Esophagus squamous epithelium (tissue), 5 donors: ENCODE measurements around the gene FOXP1. TPM values are rescaled to one million over a fixed set of nuclear protein-coding genes. Genes with fewer than 3 reads are reported as not detected.

Source experiments
- DNase-seq: peaks from one replicate; lab custom pipeline; 2025; lab: John Stamatoyannopoulos, UW
- H3K27ac ChIP-seq, 4 donors: fragments of 200-600 bp; sonication (generic); one replicate each; pipeline ENCODE4 v1.5.1; 2016 to 2019; ENCODE audit warnings: mild to moderate bottlenecking in 1 of 4
- H3K27me3 ChIP-seq, 4 donors: fragments of 200-600 bp; sonication (generic); 1 replicate in 3 of 4; 2 replicates in 1 of 4; pipeline versions ENCODE4 v1.5.1 to v1.6.0; 2017 to 2021; ENCODE audit warnings: antibody characterized with exemption in 1 of 4
- H3K36me3 ChIP-seq, 3 donors: fragments of 200-600 bp; sonication (generic); one replicate each; pipeline ENCODE4 v1.5.1; 2016 to 2019
- H3K4me1 ChIP-seq, 3 donors: fragments of 200-600 bp; sonication (generic); one replicate each; pipeline ENCODE4 v1.5.1; 2017 to 2019
- H3K4me3 ChIP-seq, 4 donors: fragments of 200-600 bp; sonication (generic); 1 replicate in 3 of 4; 2 replicates in 1 of 4; pipeline ENCODE4 v1.5.1; 2016 to 2019; ENCODE audit warnings: mild to moderate bottlenecking in 2 of 4, moderate library complexity in 1 of 4
- H3K9me3 ChIP-seq, 3 donors: fragments of 200-600 bp; sonication (generic); one replicate each; pipeline ENCODE4 v1.5.1; 2016 to 2019
- CTCF ChIP-seq, 6 experiments: fragments of 450-650 bp in 4 of 6; fragments of 200-600 bp in 2 of 6; sonication (generic) in 2 of 6; IDR thresholded peaks; one replicate each; pipeline ENCODE4 v1.5.1; 2016 to 2019; ENCODE audit warnings: antibody characterized with exemption in 6 of 6, mild to moderate bottlenecking in 4 of 6, moderate library complexity in 4 of 6
- POLR2A ChIP-seq, 4 donors: fragments of 450-650 bp; IDR thresholded peaks; one replicate each; pipeline ENCODE4 v1.6.1; 2017; ENCODE audit warnings: antibody characterized with exemption in 4 of 4, mild to moderate bottlenecking in 4 of 4, moderate library complexity in 3 of 4
- WGBS, 2 donors: methylation state at CpG; one replicate each; pipeline ENCODE4 v1.1.5; 2018; 5-methylcytosine and 5-hydroxymethylcytosine counted together
- intact Hi-C: fragments of 100-400 bp; cut with DNase I; formaldehyde crosslinking; loops from one replicate; pipeline ENCODE4 v1.15.0; 2022
- total RNA-seq, 4 donors: library from RNA; depleted of rRNA; stranded (reverse); fragments of >200 nt; gene quantifications; one replicate each; pipeline ENCODE4 v1.1.0, GENCODE V29; 2016
- donor health status: DM: yes; HTN: yes; CAD: no.

FOXP1 gene
- total RNA-seq, 4 donors from 2014 or later, result 49.1 to 124 (median 61.1) TPM

GRCh38 chr3:71393093-71393492 is 190.4 kb downstream of the FOXP1 start:
- Histone ChIP-seq H3K4me3 (no peak overlapping the region), H3K4me1 (peaks cover 14 to 61% (median 36%) of the 10 kb centered on the region in 3 donors), H3K27ac (no peak overlapping the region), H3K9me3 (no peaks in the 10 kb centered on the region), H3K36me3 (no peaks in the 10 kb centered on the region), H3K27me3 (no peaks in the 10 kb centered on the region)
- WGBS, 2 donors, result 85 to 87% methylated on average over 1 of the region's 1 CpG
- intact Hi-C loops, result no loop called here
- DNase-seq, result no peak
- no peak for TF ChIP-seq CTCF (IDR thresholded peaks at IDR 0.05)
- TF ChIP-seq POLR2A (IDR thresholded peaks at IDR 0.05), result no peak

GRCh38 chr3:71392251-71392650 is 191.3 kb downstream of the FOXP1 start:
- no peaks in the 10 kb centered on the region for H3K36me3 ChIP-seq
- no peaks in the 10 kb centered on the region for H3K27me3 ChIP-seq
- H3K4me1 ChIP-seq, result peaks cover 14 to 53% (median 28%) of the 10 kb centered on the region in 3 donors
- TF ChIP-seq CTCF (IDR thresholded peaks at IDR 0.05), result no peak
- TF ChIP-seq POLR2A (IDR thresholded peaks at IDR 0.05), result no peak
- no peak overlapping the region for H3K4me3 ChIP-seq
- intact Hi-C loops, result no loop called here
- 61 to 77% methylated on average over 2 of the region's 2 CpGs for WGBS, 2 donors
- no peak overlapping the region for H3K27ac ChIP-seq
- no peaks in the 10 kb centered on the region for H3K9me3 ChIP-seq
- DNase-seq, result no peak

GRCh38 chr3:71391361-71391760 is 192.2 kb downstream of the FOXP1 start:
- no peaks in the 10 kb centered on the region for H3K27me3 ChIP-seq
- H3K9me3 ChIP-seq, result no peaks in the 10 kb centered on the region
- intact Hi-C loops, result no loop called here
- no peaks in the 10 kb centered on the region for H3K36me3 ChIP-seq
- peaks cover 14 to 46% (median 23%) of the 10 kb centered on the region in 3 donors for H3K4me1 ChIP-seq
- H3K27ac ChIP-seq, result peak overlapping the region in 1 of 4 donors; percentile 1
- 83 to 93% methylated on average over 7 of the region's 7 CpGs for WGBS, 2 donors
- no peak for TF ChIP-seq CTCF (IDR thresholded peaks at IDR 0.05)
- no peak for TF ChIP-seq POLR2A (IDR thresholded peaks at IDR 0.05)
- H3K4me3 ChIP-seq, result no peak overlapping the region
- DNase-seq, result no peak

- intact Hi-C loops, result no loop called here
Measured at GRCh38 chr3:71389911-71390573, 193.5 kb downstream of the FOXP1 start.

More at GRCh38 chr3:71389911-71390573, 193.5 kb downstream of the FOXP1 start:
- H3K27me3 ChIP-seq, result no peaks in the 10 kb centered on the region
- TF ChIP-seq CTCF (IDR thresholded peaks at IDR 0.05) (no peak), POLR2A (IDR thresholded peaks at IDR 0.05) (no peak)
- H3K9me3 ChIP-seq, result no peaks in the 10 kb centered on the region
- peaks cover 11 to 33% (median 11%) of the 10 kb centered on the region in 3 donors for H3K4me1 ChIP-seq
- H3K36me3 ChIP-seq, result no peaks in the 10 kb centered on the region
- 13 to 15% methylated on average over 9 of the region's 9 CpGs for WGBS, 2 donors
- H3K4me3 ChIP-seq, result peak overlapping the region in 3 of 4 donors; percentile 5 to 34 (median 8)
- DNase-seq, result no peak
- H3K27ac ChIP-seq, result peak overlapping the region in 3 of 4 donors; percentile 53 to 66 (median 63)
